ENCODE data around the gene CDYL2. TPM values are rescaled to one million over a fixed set of nuclear protein-coding genes. Genes with fewer than 3 reads are reported as not detected.
A peak's percentile ranks its signal among the peaks of the same experiment; 100 is the strongest.

The CDYL2 gene
- total RNA-seq, 1 donor from 2014 or later, result 9.4 TPM

DNA sequence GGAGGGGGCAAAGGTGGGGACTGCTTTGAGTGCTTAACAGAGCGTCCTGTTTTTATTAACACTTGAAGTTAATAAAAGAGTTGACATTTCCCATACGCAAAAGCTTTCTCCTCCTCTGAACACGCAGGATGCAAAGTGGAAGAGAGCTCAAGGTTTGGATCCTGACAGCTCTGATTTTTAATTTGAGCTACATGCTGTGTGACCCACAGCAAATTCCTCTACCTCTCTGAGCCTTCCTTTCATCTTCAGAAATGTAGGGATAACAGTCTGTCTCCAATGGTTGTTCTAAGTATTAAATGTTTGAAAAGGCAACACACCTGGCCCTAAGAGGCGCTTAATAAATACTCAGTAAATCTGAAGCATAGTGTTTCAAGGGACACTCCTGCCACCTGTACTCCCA is 93.0 kb downstream of the CDYL2 start:
- DNase-seq (ENCODE audit: low spot score in 2 of 2) (no peak), FAIRE-seq (no peak)

DNA sequence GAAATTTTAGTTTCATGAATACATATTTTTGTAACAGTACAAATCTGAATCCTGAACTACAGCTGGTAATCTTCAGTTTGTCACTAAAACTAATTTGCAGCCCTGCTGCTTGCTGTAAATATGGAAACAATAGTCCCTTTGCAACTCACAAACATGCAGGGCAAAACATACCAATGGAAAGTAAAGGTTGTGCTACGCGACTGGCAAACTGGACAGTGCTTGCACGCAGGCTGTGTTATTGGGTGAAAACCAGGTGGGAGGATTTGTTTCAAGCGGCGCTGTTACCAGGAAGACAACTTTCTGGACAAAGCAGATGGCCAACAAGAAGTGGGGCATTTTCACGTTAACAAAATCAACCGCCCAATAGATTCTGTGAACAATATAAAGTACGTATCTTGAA is 93.5 kb downstream of the CDYL2 start:
- DNase-seq (ENCODE audit: low spot score in 2 of 2) (no peak), FAIRE-seq (no peak)

- FAIRE-seq, result no peak
- no peak for DNase-seq (ENCODE audit: low spot score in 2 of 2)
These were observed 95.6 kb downstream of the CDYL2 start for GRCh38 chr16:80708823-80709222.

DNA sequence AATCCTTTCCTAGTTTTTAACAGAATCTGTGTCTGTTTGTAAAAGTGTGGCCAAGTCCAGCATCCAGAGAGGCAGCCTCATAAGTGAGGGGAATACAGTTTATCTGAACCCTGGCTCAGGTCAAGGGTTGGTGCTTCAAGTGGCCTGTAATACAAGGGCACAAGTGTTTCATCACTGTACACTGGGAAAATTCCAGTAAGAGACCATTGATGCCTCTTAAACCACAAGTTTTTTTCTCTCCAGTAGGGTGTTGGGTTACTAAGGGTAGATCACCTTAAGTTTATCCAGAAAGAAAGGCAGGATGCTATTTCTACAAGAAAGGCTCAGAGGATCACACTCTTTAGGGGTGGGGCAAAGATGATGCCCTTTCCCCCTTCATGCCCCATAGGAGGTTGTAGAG is 96.7 kb downstream of the CDYL2 start:
- DNase-seq (ENCODE audit: low spot score in 2 of 2), result no peak
- FAIRE-seq, result no peak

- FAIRE-seq, result no peak
- no peak for DNase-seq (ENCODE audit: low spot score in 2 of 2)
These were observed 98.8 kb downstream of the CDYL2 start for GRCh38 chr16:80705596-80705995.

DNA sequence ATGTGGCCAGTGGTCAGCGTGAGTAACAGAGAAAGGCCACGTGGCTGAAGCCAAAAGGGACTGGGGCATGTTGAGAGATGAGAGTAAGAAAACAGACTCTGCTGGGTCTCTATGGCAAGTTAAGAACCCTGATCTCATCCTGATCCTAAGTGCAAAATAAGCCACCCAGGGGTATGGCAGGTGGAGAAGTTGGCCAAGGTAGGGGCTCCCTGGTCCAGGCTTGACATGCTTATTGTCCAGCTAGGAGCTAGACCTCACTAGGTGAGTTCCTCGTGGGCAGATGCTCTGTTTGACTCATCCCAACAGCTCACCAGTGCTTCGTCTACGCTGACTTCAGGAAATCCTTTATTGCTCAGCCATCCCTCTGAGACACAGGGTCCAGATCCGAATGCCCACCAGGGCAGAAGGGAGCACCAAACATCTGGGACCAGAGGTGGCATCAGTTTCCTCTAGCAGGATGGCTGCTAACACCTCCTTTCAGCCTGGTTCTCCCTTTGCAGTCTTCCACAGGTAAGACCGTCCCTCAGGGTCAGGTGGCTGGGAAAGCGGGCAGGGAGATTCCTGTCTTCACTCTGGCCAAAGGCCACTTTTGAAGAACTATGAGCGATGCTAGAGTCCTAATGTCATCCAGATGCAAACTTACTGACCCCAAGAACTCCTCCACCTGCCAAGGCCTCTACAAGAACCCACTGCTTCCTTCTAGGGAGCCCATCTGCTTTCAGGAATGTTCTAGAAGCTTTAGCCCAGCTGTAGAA is 99.5 kb downstream of the CDYL2 start:
- no peak for FAIRE-seq
- no peak for DNase-seq (ENCODE audit: low spot score in 2 of 2)

DNA sequence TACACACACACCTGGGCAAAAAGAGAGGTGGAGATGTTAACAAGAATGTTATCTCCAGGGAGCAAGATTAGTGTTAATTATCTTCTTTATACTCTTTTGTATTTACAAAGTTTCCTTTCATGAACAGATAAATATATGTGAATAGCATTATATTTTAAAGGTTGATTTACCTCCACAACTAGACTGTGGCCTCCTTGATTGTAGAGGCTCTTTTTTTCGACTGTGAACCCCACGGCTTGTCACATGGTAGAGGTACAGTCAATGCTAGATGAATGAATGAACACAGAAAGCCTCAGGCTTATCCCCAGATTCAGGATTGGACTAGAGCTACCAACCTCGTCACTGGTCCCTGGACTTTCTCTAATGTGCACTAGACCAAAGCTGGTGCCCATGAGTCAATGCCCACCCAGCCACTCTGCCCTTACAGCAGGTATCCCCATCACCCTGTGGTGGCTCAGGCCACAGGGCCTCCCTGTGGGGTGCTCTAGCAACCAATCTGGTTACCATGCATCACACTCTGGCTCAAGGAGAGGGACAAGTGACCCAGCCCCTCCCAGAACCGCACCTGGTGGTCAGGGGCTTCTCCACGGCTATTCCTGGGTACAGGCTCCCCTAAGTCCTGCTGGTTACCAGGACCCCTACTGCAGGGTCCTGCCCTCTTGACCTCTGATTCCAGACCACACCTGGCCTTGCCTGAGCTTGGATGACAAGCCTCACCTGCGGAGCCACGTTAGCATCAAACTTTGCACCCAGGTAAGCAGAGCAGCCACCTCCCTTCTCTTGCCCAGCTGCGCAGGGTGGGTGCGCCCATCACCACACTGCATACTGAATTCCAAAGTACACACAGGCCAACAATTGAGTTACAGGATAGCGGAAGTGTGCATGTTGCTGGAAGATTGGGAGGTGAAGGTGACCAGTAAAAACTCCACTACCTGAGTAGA is 101.0 kb downstream of the CDYL2 start:
- no peak for FAIRE-seq

GRCh38 chr16:80702696-80703095 is 101.7 kb downstream of the CDYL2 start:
- DNase-seq (ENCODE audit: low spot score in 2 of 2) (no peak), FAIRE-seq (no peak)

More for the DNA sequence above, 101.0 kb downstream of the CDYL2 start:
- DNase-seq (ENCODE audit: low spot score in 2 of 2), result no peak

GRCh38 chr16:80700558-80700957 is 103.8 kb downstream of the CDYL2 start:
- no peak for FAIRE-seq
- DNase-seq (ENCODE audit: low spot score in 2 of 2), result no peak

GRCh38 chr16:80695020-80695419 is 109.4 kb downstream of the CDYL2 start:
- FAIRE-seq (no peak), DNase-seq (ENCODE audit: low spot score in 2 of 2) (no peak)

DNA sequence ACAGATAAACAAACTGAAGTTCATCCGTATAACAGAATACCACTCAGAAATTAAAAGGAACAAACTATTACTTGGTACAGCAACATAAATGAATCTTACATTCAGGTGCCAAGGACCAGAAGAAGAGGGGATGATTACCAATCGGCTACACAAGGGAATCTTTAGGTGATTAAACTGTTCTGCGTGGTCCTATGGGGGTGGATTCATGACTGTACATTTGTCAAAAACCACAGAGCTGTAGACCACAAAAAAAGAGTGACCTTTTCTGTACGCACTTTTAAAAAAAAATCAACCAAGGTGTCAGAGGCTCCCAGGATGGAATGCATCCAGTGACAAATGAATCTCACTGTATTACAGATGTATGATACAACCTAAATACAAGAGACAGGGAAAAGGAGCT is 110.8 kb downstream of the CDYL2 start:
- DNase-seq (ENCODE audit: low spot score in 2 of 2) (no peak), FAIRE-seq (no peak)

- DNase-seq (ENCODE audit: low spot score in 2 of 2), result no peak
- no peak for FAIRE-seq
These were observed 112.1 kb downstream of the CDYL2 start for GRCh38 chr16:80692270-80692669.

GRCh38 chr16:80691111-80691741 is 113.2 kb downstream of the CDYL2 start:
- FAIRE-seq, result no peak

GRCh38 chr16:80689487-80689886 is 114.9 kb downstream of the CDYL2 start:
- DNase-seq (ENCODE audit: low spot score in 2 of 2) (no peak), FAIRE-seq (no peak)

More at GRCh38 chr16:80691111-80691741, 113.2 kb downstream of the CDYL2 start:
- DNase-seq (ENCODE audit: low spot score in 2 of 2), result no peak

GRCh38 chr16:80687606-80688005 is 116.8 kb downstream of the CDYL2 start:
- DNase-seq (ENCODE audit: low spot score in 2 of 2) (no peak), FAIRE-seq (no peak)

DNA sequence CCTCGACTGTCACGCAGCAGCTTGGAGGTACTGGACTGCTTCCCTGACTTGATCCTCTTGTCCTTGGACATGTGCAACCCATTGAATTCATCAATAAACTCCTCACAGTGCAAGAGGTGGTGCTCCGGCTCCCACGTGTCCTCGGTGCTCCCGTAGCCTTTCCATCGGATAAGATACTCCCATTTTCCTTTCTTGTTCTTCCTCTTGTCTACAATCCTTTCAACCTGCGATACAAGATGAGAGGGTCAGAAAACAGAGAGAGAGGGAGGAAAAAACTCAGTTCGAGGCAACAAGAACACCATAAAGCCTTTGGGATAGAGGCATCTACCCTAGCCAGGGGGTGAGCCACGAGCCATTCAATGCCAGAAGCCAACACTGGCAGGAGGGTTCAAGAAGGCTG is 119.5 kb downstream of the CDYL2 start:
- no peak for FAIRE-seq

GRCh38 chr16:80684136-80684765 is 120.1 kb downstream of the CDYL2 start:
- DNase-seq (ENCODE audit: low spot score in 2 of 2) (no peak), FAIRE-seq (no peak)

More for the DNA sequence above, 119.5 kb downstream of the CDYL2 start:
- DNase-seq (ENCODE audit: low spot score in 2 of 2), result no peak

- FAIRE-seq, result no peak
- no peak for DNase-seq (ENCODE audit: low spot score in 2 of 2)
These were observed 120.8 kb downstream of the CDYL2 start for GRCh38 chr16:80683646-80684045.

- DNase-seq (ENCODE audit: low spot score in 2 of 2), result peak in 1 of 2 donors; percentile 25
These were observed 121.9 kb downstream of the CDYL2 start for GRCh38 chr16:80682421-80683070.

GRCh38 chr16:80681436-80681835 is 123.0 kb downstream of the CDYL2 start:
- DNase-seq (ENCODE audit: low spot score in 2 of 2), result no peak
- no peak for FAIRE-seq

More at GRCh38 chr16:80682421-80683070, 121.9 kb downstream of the CDYL2 start:
- no peak for FAIRE-seq
